ENCODE measurements around the gene FXN. TPM values are rescaled to one million over a fixed set of nuclear protein-coding genes. Genes with fewer than 3 reads are reported as not detected.

FXN gene
- total and polyA plus RNA-seq, 2 experiments from 2014 or later: 5.6 to 22.0 TPM

GRCh38 chr9:69023650-69024049, 11.9 kb upstream of the FXN start:
- Histone ChIP-seq H4K20me1 (ENCODE audit: insufficient read depth) (no peaks in the 10 kb centered on the region), H2AFZ (no peak overlapping the region), H3K27me3 (replicated peaks; ENCODE audit: insufficient read depth) (peaks cover 14% of the 10 kb centered on the region), H3K27ac (no peak overlapping the region), H3K9me3 (ENCODE audit: low read depth) (no peaks in the 10 kb centered on the region), H3K4me3 (no peak overlapping the region), H3K4me1 (ENCODE audit: insufficient read depth) (no peaks in the 10 kb centered on the region), H3K79me2 (ENCODE audit: insufficient read depth) (no peaks in the 10 kb centered on the region), H3F3A (ENCODE audit: insufficient read depth) (no peaks in the 10 kb centered on the region), H3K9ac (no peak overlapping the region), H3K4me2 (ENCODE audit: unreplicated experiment) (no peak overlapping the region), H3K9me2 (ENCODE audit: insufficient read depth) (no peaks in the 10 kb centered on the region), H3K36me3 (ENCODE audit: low read depth) (no peaks in the 10 kb centered on the region)
- 20 to 29% methylated on average over 7 of the region's 7 CpGs for WGBS, 2 experiments (ENCODE audit: low coverage in 1 of 2, low lambda C conversion rate in 2 of 2, missing lambda C conversion rate in 2 of 2)
- TF ChIP-seq EZH2phosphoT487 (IDR thresholded peaks at IDR 0.05; ENCODE audit: insufficient read depth, low read depth): no peak
- no peak for TF ChIP-seq EZH2 (IDR thresholded peaks at IDR 0.05; ENCODE audit: insufficient read depth, poor library complexity, severe bottlenecking)
- no peak for DNase-seq
- in situ Hi-C loops (cut with MboI): no loop called here

- no peak overlapping the region for H3K9ac ChIP-seq
- in situ Hi-C loops (cut with MboI): no loop called here
- no peaks in the 10 kb centered on the region for H4K20me1 ChIP-seq (ENCODE audit: insufficient read depth)
- no peaks in the 10 kb centered on the region for H3K9me2 ChIP-seq (ENCODE audit: insufficient read depth)
- H3K4me1 ChIP-seq (ENCODE audit: insufficient read depth): no peaks in the 10 kb centered on the region; the same call in 1 of the 2 replicates
- H3K79me2 ChIP-seq (ENCODE audit: insufficient read depth): no peaks in the 10 kb centered on the region
- no peaks in the 10 kb centered on the region for H3F3A ChIP-seq (ENCODE audit: insufficient read depth)
- H3K36me3 ChIP-seq (ENCODE audit: low read depth): no peaks in the 10 kb centered on the region
- no peak overlapping the region for H3K4me2 ChIP-seq (ENCODE audit: unreplicated experiment)
- H2AFZ ChIP-seq: no peak overlapping the region
- peaks cover 9% of the 10 kb centered on the region for H3K27me3 ChIP-seq (replicated peaks; ENCODE audit: insufficient read depth)
- 49 to 59% methylated on average over 5 of the region's 5 CpGs for WGBS, 2 experiments (ENCODE audit: low coverage in 1 of 2, low lambda C conversion rate in 2 of 2, missing lambda C conversion rate in 2 of 2)
- no peaks in the 10 kb centered on the region for H3K9me3 ChIP-seq (ENCODE audit: low read depth)
- DNase-seq: peak; percentile 58
- TF ChIP-seq EZH2phosphoT487 (IDR thresholded peaks at IDR 0.05; ENCODE audit: insufficient read depth, low read depth) (no peak), EZH2 (IDR thresholded peaks at IDR 0.05; ENCODE audit: insufficient read depth, poor library complexity, severe bottlenecking) (no peak)
- H3K4me3 ChIP-seq: no peak overlapping the region
- no peak overlapping the region for H3K27ac ChIP-seq
These were observed 8.0 kb upstream of the FXN start for GRCh38 chr9:69027355-69028097.

DNA sequence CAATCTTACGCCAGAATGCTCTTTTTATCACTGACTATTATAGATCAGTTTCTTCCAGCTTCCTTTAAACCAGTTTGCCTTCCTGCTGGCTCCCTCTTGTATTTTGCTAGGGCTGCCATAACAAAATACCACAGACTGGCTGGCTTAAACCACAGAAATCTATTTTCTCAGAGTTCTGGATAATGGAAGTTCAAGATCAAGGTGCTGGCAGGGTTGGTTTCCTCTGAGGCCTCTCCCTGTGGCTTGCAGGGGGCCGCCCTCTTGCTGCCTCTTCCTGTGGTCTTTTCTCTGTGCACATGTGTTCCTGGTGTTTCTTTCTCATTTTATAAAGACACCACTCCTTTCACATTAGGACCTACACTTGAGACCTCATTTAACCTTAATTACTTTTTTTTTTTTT, 6.8 kb upstream of the FXN start:
- 83 to 86% methylated on average over 2 of the region's 2 CpGs for WGBS, 2 experiments (ENCODE audit: low coverage in 1 of 2, low lambda C conversion rate in 2 of 2, missing lambda C conversion rate in 2 of 2)
- no peaks in the 10 kb centered on the region for H3K9me2 ChIP-seq (ENCODE audit: insufficient read depth)
- no peaks in the 10 kb centered on the region for H3F3A ChIP-seq (ENCODE audit: insufficient read depth)
- no peak overlapping the region for H2AFZ ChIP-seq
- no peak for DNase-seq
- no peaks in the 10 kb centered on the region for H4K20me1 ChIP-seq (ENCODE audit: insufficient read depth)
- H3K4me3 ChIP-seq: no peak overlapping the region
- no peak overlapping the region for H3K27ac ChIP-seq
- H3K27me3 ChIP-seq (replicated peaks; ENCODE audit: insufficient read depth): no peaks in the 10 kb centered on the region; the same call in 1 of the 2 replicates
- H3K79me2 ChIP-seq (ENCODE audit: insufficient read depth): no peaks in the 10 kb centered on the region
- no peaks in the 10 kb centered on the region for H3K36me3 ChIP-seq (ENCODE audit: low read depth)
- H3K4me1 ChIP-seq (ENCODE audit: insufficient read depth): no peaks in the 10 kb centered on the region; the same call in 1 of the 2 replicates
- no peaks in the 10 kb centered on the region for H3K9me3 ChIP-seq (ENCODE audit: low read depth)
- in situ Hi-C loops (cut with MboI): no loop called here
- H3K4me2 ChIP-seq (ENCODE audit: unreplicated experiment): no peak overlapping the region
- H3K9ac ChIP-seq: no peak overlapping the region
- TF ChIP-seq EZH2 (IDR thresholded peaks at IDR 0.05; ENCODE audit: insufficient read depth, poor library complexity, severe bottlenecking): no peak

- in situ Hi-C loops (cut with MboI): no loop called here
- no peaks in the 10 kb centered on the region for H3F3A ChIP-seq (ENCODE audit: insufficient read depth)
- no peaks in the 10 kb centered on the region for H4K20me1 ChIP-seq (ENCODE audit: insufficient read depth)
- no peaks in the 10 kb centered on the region for H3K79me2 ChIP-seq (ENCODE audit: insufficient read depth)
- no peak for DNase-seq
- H2AFZ ChIP-seq: no peak overlapping the region
- H3K27me3 ChIP-seq (replicated peaks; ENCODE audit: insufficient read depth): no peaks in the 10 kb centered on the region; the same call in 1 of the 2 replicates
- no peak overlapping the region for H3K4me3 ChIP-seq
- no peaks in the 10 kb centered on the region for H3K9me2 ChIP-seq (ENCODE audit: insufficient read depth)
- H3K9ac ChIP-seq: no peak overlapping the region
- no peak overlapping the region for H3K27ac ChIP-seq
- H3K4me1 ChIP-seq (ENCODE audit: insufficient read depth): no peaks in the 10 kb centered on the region; the same call in 1 of the 2 replicates
- H3K36me3 ChIP-seq (ENCODE audit: low read depth): no peaks in the 10 kb centered on the region
- H3K9me3 ChIP-seq (ENCODE audit: low read depth): no peaks in the 10 kb centered on the region
- no peak overlapping the region for H3K4me2 ChIP-seq (ENCODE audit: unreplicated experiment)
- TF ChIP-seq EZH2 (IDR thresholded peaks at IDR 0.05; ENCODE audit: insufficient read depth, poor library complexity, severe bottlenecking): no peak
- TF ChIP-seq EZH2phosphoT487 (IDR thresholded peaks at IDR 0.05; ENCODE audit: insufficient read depth, low read depth): no peak
These were observed 6.0 kb upstream of the FXN start for GRCh38 chr9:69029535-69029934.
